GM12878 (cell line): ENCODE measurements around the gene RARB.

Experiments
- CTCF ChIP-seq, 3 experiments: IDR thresholded peaks in 2 of 3; conservative IDR thresholded peaks in 1 of 3; 2 replicates each; pipeline ENCODE4 v1.5.1; 2011; ENCODE audit warnings: low read depth in 3 of 3, low read length in 3 of 3, mild to moderate bottlenecking in 3 of 3, control low read depth in 2 of 3, moderate library complexity in 2 of 3, inconsistent platforms in 1 of 3, mixed read lengths in 1 of 3; ENCODE audit not compliant: control insufficient read depth in 2 of 3, insufficient read depth in 1 of 3; ENCODE audit errors: extremely low read depth in 1 of 3
- EGR1 ChIP-seq, 2 experiments: IDR thresholded peaks; 1 replicate in 1 of 2; 2 replicates in 1 of 2; pipeline ENCODE4 v1.6.1; 2011 to 2012; ENCODE audit warnings: low read depth in 2 of 2, low read length in 2 of 2, borderline replicate concordance in 1 of 2, mild to moderate bottlenecking in 1 of 2, moderate library complexity in 1 of 2
- HDAC6 ChIP-seq: fragments of 200-600 bp; sonication (generic); IDR thresholded peaks from one replicate; pipeline ENCODE4 v1.8.0; 2017; ENCODE audit warnings: antibody characterized with exemption; ENCODE audit not compliant: unreplicated experiment
- HDGF ChIP-seq: fragments of 450-650 bp; IDR thresholded peaks from 2 replicates; pipeline ENCODE4 v1.6.1; 2016; ENCODE audit warnings: antibody characterized with exemption
- IKZF1 ChIP-seq: fragments of 450-650 bp; conservative IDR thresholded peaks from 2 replicates; pipeline ENCODE4 v1.6.1; 2017; ENCODE audit warnings: antibody characterized with exemption, mild to moderate bottlenecking
- IRF4 ChIP-seq: IDR thresholded peaks from 2 replicates; pipeline ENCODE4 v1.6.1; 2011; ENCODE audit warnings: low read depth, low read length
- ZBED1 ChIP-seq: IDR thresholded peaks from 2 replicates; pipeline ENCODE4 v1.6.1; 2016; ENCODE audit warnings: borderline replicate concordance

- TF ChIP-seq EGR1 (IDR thresholded peaks at IDR 0.05; ENCODE audit: borderline replicate concordance in 1 of 2, low read depth in 2 of 2, low read length in 2 of 2): no peak
- no peak for TF ChIP-seq CTCF (IDR thresholded peaks at IDR 0.05 in 2 of 3, conservative IDR thresholded peaks at IDR 0.05 in 1 of 3; ENCODE audit: control insufficient read depth in 2 of 3, extremely low read depth in 1 of 3, insufficient read depth in 1 of 3, low read depth in 3 of 3, low read length in 3 of 3)
- TF ChIP-seq ZBED1: no peak
- no peak for TF ChIP-seq HDGF
- no peak for TF ChIP-seq IKZF1
- TF ChIP-seq IRF4: no peak
- TF ChIP-seq HDAC6: no peak
These were observed 158.1 kb downstream of the RARB start for GRCh38 chr3:25586167-25586505.
